Naive thymus-derived CD4-positive, alpha-beta T cell (primary cell): ENCODE measurements around the gene KRTAP29-1. TPM values are rescaled to one million over a fixed set of nuclear protein-coding genes. Genes with fewer than 3 reads are reported as not detected.
"Not testable (repeated sequence)": the region's sequence is repeated elsewhere in the genome, so short reads cannot be mapped to it uniquely, and the experiment has no call there.

Source experiments
- ATAC-seq: fragments of 150-1000 bp; cut with Tn5 transposase; 2 replicates; pipeline ENCODE4 v1.10.0; 2021; ENCODE audit warnings: mild to moderate bottlenecking, moderate library complexity
- CTCF ChIA-PET: fragments of 350-600 bp; sonication (Branson Sonifier 250); formaldehyde crosslinking; loops from one replicate; lab custom pipeline; 2021; ENCODE audit warnings: antibody characterized with exemption; lab: Charles Lee
- POLR2A ChIA-PET: fragments of 350-600 bp; sonication (Branson Sonifier 250); formaldehyde crosslinking; loops from one replicate; lab custom pipeline; 2021; ENCODE audit warnings: antibody characterized with exemption, inconsistent platforms; lab: Charles Lee
- DNase-seq, 9 donors: peaks; one replicate each; pipeline versions ENCODE4 v3.0.0 to v3.0.0-alpha.2; 2020 to 2022; ENCODE audit warnings: mixed read lengths in 1 of 9
- H3K27ac ChIP-seq: one replicate; pipeline ENCODE4 v1.7.0; 2013; ENCODE audit warnings: mild to moderate bottlenecking, low read depth, low read length, moderate library complexity
- H3K27me3 ChIP-seq, 2 donors: one replicate each; pipeline ENCODE4 v1.7.0; 2013; ENCODE audit warnings: low read length in 2 of 2, mild to moderate bottlenecking in 2 of 2, moderate library complexity in 2 of 2; ENCODE audit not compliant: control insufficient read depth in 2 of 2, insufficient read depth in 2 of 2
- H3K36me3 ChIP-seq, 3 experiments: 1 replicate in 2 of 3; 2 replicates in 1 of 3; pipeline ENCODE4 v1.7.0; 2013; ENCODE audit warnings: low read length in 3 of 3, mild to moderate bottlenecking in 3 of 3, moderate library complexity in 1 of 3; ENCODE audit not compliant: insufficient read depth in 3 of 3, control insufficient read depth in 2 of 3
- H3K4me1 ChIP-seq, 2 donors: one replicate each; pipeline ENCODE4 v1.7.0; 2013; ENCODE audit warnings: low read length in 2 of 2, mild to moderate bottlenecking in 2 of 2, moderate library complexity in 1 of 2; ENCODE audit not compliant: control insufficient read depth in 2 of 2, insufficient read depth in 2 of 2
- H3K4me3 ChIP-seq: 2 replicates; pipeline ENCODE4 v1.7.0; 2013; ENCODE audit warnings: mild to moderate bottlenecking, low read length
- H3K9me3 ChIP-seq, 3 experiments: 1 replicate in 2 of 3; 2 replicates in 1 of 3; pipeline ENCODE4 v1.7.0; 2013; ENCODE audit warnings: low read length in 3 of 3; ENCODE audit not compliant: control insufficient read depth in 2 of 3
- H3K27ac Mint-ChIP-seq, 9 donors: one replicate each; pipeline ENCODE4 v1.8.0; 2020 to 2022; ENCODE audit warnings: mixed read lengths in 9 of 9, mild to moderate bottlenecking in 8 of 9, moderate library complexity in 5 of 9, inconsistent platforms in 2 of 9
- H3K27me3 Mint-ChIP-seq, 5 donors: one replicate each; pipeline ENCODE4 v1.8.0; 2021 to 2022; ENCODE audit warnings: mixed read lengths in 5 of 5, mild to moderate bottlenecking in 1 of 5
- H3K36me3 Mint-ChIP-seq, 5 donors: one replicate each; pipeline ENCODE4 v1.8.0; 2020 to 2022; ENCODE audit warnings: mixed read lengths in 5 of 5, mild to moderate bottlenecking in 3 of 5, inconsistent platforms in 1 of 5
- H3K4me1 Mint-ChIP-seq, 7 donors: one replicate each; pipeline ENCODE4 v1.8.0; 2020 to 2022; ENCODE audit warnings: mixed read lengths in 7 of 7, mild to moderate bottlenecking in 3 of 7, inconsistent platforms in 1 of 7
- H3K4me3 Mint-ChIP-seq, 10 donors: one replicate each; pipeline ENCODE4 v1.8.0; 2020 to 2022; ENCODE audit warnings: mild to moderate bottlenecking in 10 of 10, mixed read lengths in 10 of 10, moderate library complexity in 6 of 10, inconsistent platforms in 2 of 10
- H3K9me3 Mint-ChIP-seq, 11 donors: one replicate each; pipeline ENCODE4 v1.8.0; 2020 to 2022; ENCODE audit warnings: mixed read lengths in 11 of 11, mild to moderate bottlenecking in 4 of 11, inconsistent platforms in 1 of 11, moderate library complexity in 1 of 11
- intact Hi-C, 2 donors: fragments of 100-400 bp; cut with micrococcal nuclease; formaldehyde crosslinking; loops; one replicate each; pipeline ENCODE4 v1.15.1; 2023
- polyA plus RNA-seq, 2 donors: library from polyadenylated mRNA; unstranded; fragments of 300-500 nt; fragmentation: Illumina TruSeq; gene quantifications; one replicate each; pipeline ENCODE4 v1.2.3, GENCODE V29; 2021
- total RNA-seq, 6 experiments: library from RNA in 5 of 6; stranded (reverse) in 5 of 6; gene quantifications; 1 replicate in 5 of 6; 2 replicates in 1 of 6; pipeline ENCODE4 v1.2.3 and lab custom pipeline; 2021 to 2026

The KRTAP29-1 gene
- total RNA-seq (not detected), polyA plus RNA-seq (under 1 TPM in 1 of 2 donors, not detected in 1; 0.30 TPM), total RNA-seq (lab: John Stamatoyannopoulos, UW) (not detected)

- peaks cover 0 to 22% (median 7%) of the 10 kb centered on the region in 11 donors for H3K9me3 Mint-ChIP-seq
- intact Hi-C loops, result no loop called here
- peaks cover 0 to 14% (median 10%) of the 10 kb centered on the region in 5 donors for H3K36me3 Mint-ChIP-seq
- H3K27me3 ChIP-seq, result no peaks in the 10 kb centered on the region
- H3K4me3 Mint-ChIP-seq, result peak within 1 kb of the TSS in 1 of 10 donors; percentile 6
- peaks cover 5 to 7% of the 10 kb centered on the region in 2 donors for H3K4me1 ChIP-seq
- H3K4me3 ChIP-seq, result no peak within 1 kb of the TSS
- H3K36me3 ChIP-seq, result no peaks in the 10 kb centered on the region
- ChIA-PET POLR2A (no interaction called here), CTCF (no interaction called here)
- peak within 1 kb of the TSS in 2 of 9 donors; percentile 58 to 76 for H3K27ac Mint-ChIP-seq
- H3K9me3 ChIP-seq, result no peaks in the 10 kb centered on the region
- peaks cover 0 to 37% (median 29%) of the 10 kb centered on the region in 7 donors for H3K4me1 Mint-ChIP-seq
- H3K27ac ChIP-seq, result no peak within 1 kb of the TSS
- DNase-seq (no peak), ATAC-seq (no peak)
- H3K27me3 Mint-ChIP-seq, result peaks cover 0 to 2% (median 0%) of the 10 kb centered on the region in 5 donors
These were observed at the start of gene KRTAP29-1 for GRCh38 chr17:41301916-41302901. TSS of gene KRTAP29-1 (minus strand) at chr17:41302851. CDS start at chr17:41302851, 0 bp downstream.

GRCh38 chr17:41351177-41351576 is 48.5 kb upstream of the KRTAP29-1 start:
- peak overlapping the region in 1 of 10 donors; percentile 9 for H3K4me3 Mint-ChIP-seq
- H3K27me3 ChIP-seq, result no peaks in the 10 kb centered on the region
- H3K27me3 Mint-ChIP-seq, result peaks cover 0 to 30% (median 0%) of the 10 kb centered on the region in 5 donors
- H3K4me1 Mint-ChIP-seq, result peaks cover 4 to 28% (median 16%) of the 10 kb centered on the region in 7 donors
- POLR2A ChIA-PET, result interaction anchor here (1.2 to 2.3 kb wide), 2 partner anchors 10 to 14 kb away, joined by 3 to 10 read pairs; no protein-coding TSS in a partner anchor
- H3K9me3 ChIP-seq, result no peaks in the 10 kb centered on the region
- no peak overlapping the region for H3K27ac ChIP-seq
- no peak overlapping the region for H3K4me3 ChIP-seq
- no peaks in the 10 kb centered on the region for H3K36me3 ChIP-seq
- ATAC-seq, result no peak
- DNase-seq, result no peak
- intact Hi-C loops, result no loop called here
- H3K36me3 Mint-ChIP-seq, result peaks cover 0 to 4% (median 0%) of the 10 kb centered on the region in 5 donors
- peaks cover 0 to 10% of the 10 kb centered on the region in 2 donors for H3K4me1 ChIP-seq
- H3K9me3 Mint-ChIP-seq, result peaks cover 0 to 8% (median 2%) of the 10 kb centered on the region in 11 donors
- H3K27ac Mint-ChIP-seq, result peak overlapping the region in 1 of 9 donors; percentile 16
- CTCF ChIA-PET, result interaction anchor here (0.6 to 1.3 kb wide), 2 partner anchors 29 to 297 kb away, joined by 3 to 6 read pairs; no protein-coding TSS in a partner anchor

- H3K36me3 Mint-ChIP-seq, H3K27ac ChIP-seq, DNase-seq, H3K4me3 ChIP-seq, H3K36me3 ChIP-seq, H3K27me3 ChIP-seq, H3K9me3 ChIP-seq, intact Hi-C loops, ATAC-seq, H3K9me3 Mint-ChIP-seq: not testable (repeated sequence)
- Mint-ChIP-seq H3K27ac (peak within 1 kb of the TSS in 6 of 9 donors; percentile 13 to 62 (median 24)), H3K4me1 (peaks cover 4 to 29% (median 16%) of the 10 kb centered on the region in 7 donors), H3K4me3 (peak within 1 kb of the TSS in 4 of 10 donors; percentile 9 to 39 (median 18)), H3K27me3 (peaks cover 0 to 31% (median 0%) of the 10 kb centered on the region in 5 donors)
- ChIA-PET POLR2A (interaction anchor here (2.3 kb wide), 1 partner anchor 9 kb away, joined by 10 read pairs; no protein-coding TSS in a partner anchor), CTCF (interaction anchor here (0.6 to 1.3 kb wide), 2 partner anchors 16 to 28 kb away, joined by 3 to 6 read pairs; no protein-coding TSS in a partner anchor)
- H3K4me1 ChIP-seq, result peaks cover 0 to 10% of the 10 kb centered on the region in 2 donors
These were observed 47.8 kb upstream of the KRTAP29-1 start, which contains the start of gene KRT33A for GRCh38 chr17:41350381-41350878. TSS of gene KRT33A (minus strand) at chr17:41350828. CDS start at chr17:41350767, 61 bp downstream.

- intact Hi-C loops, result no loop called here
- ATAC-seq, result no peak
- no peak overlapping the region for H3K4me3 Mint-ChIP-seq
These were observed 45.5 kb upstream of the KRTAP29-1 start for GRCh38 chr17:41347869-41348760.

GRCh38 chr17:41346421-41346820 is 43.8 kb upstream of the KRTAP29-1 start:
- H3K27ac Mint-ChIP-seq, DNase-seq, ATAC-seq, H3K27ac ChIP-seq, intact Hi-C loops, H3K27me3 ChIP-seq, CTCF ChIA-PET, H3K4me3 ChIP-seq, H3K36me3 ChIP-seq, H3K4me3 Mint-ChIP-seq: not testable (repeated sequence)
- H3K36me3 Mint-ChIP-seq, result peaks cover 4 to 20% (median 11%) of the 10 kb centered on the region in 5 donors
- H3K9me3 ChIP-seq, result peaks cover 0 to 13% (median 5%) of the 10 kb centered on the region in 3 experiments
- POLR2A ChIA-PET, result interaction anchor here (0.6 kb wide), 1 partner anchor 202 kb away, joined by 3 read pairs; no protein-coding TSS in a partner anchor
- H3K27me3 Mint-ChIP-seq, result peaks cover 0 to 20% (median 0%) of the 10 kb centered on the region in 5 donors
- H3K4me1 ChIP-seq, result peaks cover 16 to 21% of the 10 kb centered on the region in 2 donors
- H3K9me3 Mint-ChIP-seq, result peaks cover 0 to 28% (median 10%) of the 10 kb centered on the region in 11 donors
- H3K4me1 Mint-ChIP-seq, result peaks cover 13 to 52% (median 34%) of the 10 kb centered on the region in 7 donors

More at GRCh38 chr17:41347869-41348760, 45.5 kb upstream of the KRTAP29-1 start:
- Mint-ChIP-seq H3K36me3 (peaks cover 1 to 13% (median 8%) of the 10 kb centered on the region in 5 donors), H3K4me1 (peaks cover 7 to 46% (median 26%) of the 10 kb centered on the region in 7 donors), H3K27ac (peak overlapping the region in 2 of 9 donors; percentile 14 to 17), H3K9me3 (peaks cover 3 to 12% (median 5%) of the 10 kb centered on the region in 11 donors), H3K27me3 (peaks cover 0 to 29% (median 0%) of the 10 kb centered on the region in 5 donors)
- H3K9me3 ChIP-seq, result peaks cover 0 to 3% (median 0%) of the 10 kb centered on the region in 3 experiments
- no peak overlapping the region for H3K27ac ChIP-seq
- H3K36me3 ChIP-seq, result no peaks in the 10 kb centered on the region
- CTCF ChIA-PET, result interaction anchor here (1.3 kb wide), 1 partner anchor 25 kb away, joined by 7 read pairs; no protein-coding TSS in a partner anchor
- peaks cover 0 to 14% of the 10 kb centered on the region in 2 donors for H3K4me1 ChIP-seq
- POLR2A ChIA-PET, result interaction anchor here (0.6 to 1.7 kb wide), 6 partner anchors 8 to 26 kb away, joined by 3 to 4 read pairs (median 4); no protein-coding TSS in a partner anchor
- no peak for DNase-seq
- no peaks in the 10 kb centered on the region for H3K27me3 ChIP-seq
- no peak overlapping the region for H3K4me3 ChIP-seq
